OCI-LY1 (cell line): ENCODE measurements around the gene ZNF33A.

ENCODE experiments used
- H2AFZ ChIP-seq: fragments of 200-600 bp; sonication (generic), shearing (Covaris generic); 2 replicates; pipeline ENCODE4 v1.6.0; 2014; ENCODE audit warnings: antibody characterized with exemption, mild to moderate bottlenecking, low read length
- H3F3A ChIP-seq: fragments of 200-600 bp; sonication (generic), shearing (Covaris generic); 2 replicates; pipeline ENCODE4 v1.6.0; 2014; ENCODE audit warnings: mild to moderate bottlenecking, antibody characterized with exemption, low read length, moderate library complexity; ENCODE audit not compliant: insufficient read depth
- H3K27ac ChIP-seq: fragments of 200-600 bp; sonication (generic); 2 replicates; pipeline ENCODE4 v1.5.1; 2014; ENCODE audit warnings: low read length, mixed run types, mild to moderate bottlenecking, low read depth; ENCODE audit not compliant: poor library complexity, severe bottlenecking
- H3K27me3 ChIP-seq: fragments of 200-600 bp; sonication (generic); 2 replicates; pipeline ENCODE4 v1.6.0; 2014; ENCODE audit warnings: antibody characterized with exemption, mild to moderate bottlenecking, low read length, moderate library complexity; ENCODE audit not compliant: insufficient read depth
- H3K36me3 ChIP-seq: fragments of 200-600 bp; sonication (generic); 2 replicates; pipeline ENCODE4 v1.6.1; 2014; ENCODE audit warnings: mild to moderate bottlenecking, antibody characterized with exemption, low read length, moderate library complexity, mixed read lengths; ENCODE audit not compliant: insufficient read depth
- H3K4me1 ChIP-seq: fragments of 200-600 bp; sonication (generic); 2 replicates; pipeline ENCODE4 v1.5.1; 2014; ENCODE audit warnings: mild to moderate bottlenecking, low read length, moderate library complexity; ENCODE audit not compliant: insufficient read depth, severe bottlenecking
- H3K4me2 ChIP-seq: fragments of 200-600 bp; sonication (generic), shearing (Covaris generic); 2 replicates; pipeline ENCODE4 v1.6.1; 2014; ENCODE audit warnings: low read length
- H3K4me3 ChIP-seq: fragments of 200-600 bp; sonication (generic); 2 replicates; pipeline ENCODE4 v1.5.1; 2014; ENCODE audit warnings: low read length, low read depth, mild to moderate bottlenecking, mixed read lengths; ENCODE audit not compliant: poor library complexity, severe bottlenecking
- H3K79me2 ChIP-seq: fragments of 200-600 bp; shearing (Covaris generic); 2 replicates; pipeline ENCODE4 v1.6.1; 2016; ENCODE audit warnings: mixed run types, low read length, mixed read lengths; ENCODE audit not compliant: insufficient read depth
- H3K9ac ChIP-seq: fragments of 200-600 bp; sonication (generic), shearing (Covaris generic); 2 replicates; pipeline ENCODE4 v1.6.1; 2014; ENCODE audit warnings: mild to moderate bottlenecking, low read length, mixed read lengths
- H3K9me2 ChIP-seq: fragments of 200-600 bp; sonication (generic), shearing (Covaris generic); 2 replicates; pipeline ENCODE4 v1.6.1; 2014; ENCODE audit warnings: low read depth, mild to moderate bottlenecking, low read length, mixed read lengths
- H3K9me3 ChIP-seq: fragments of 200-600 bp; shearing (Covaris generic); 2 replicates; pipeline ENCODE4 v1.6.1; 2014; ENCODE audit warnings: low read length, mixed read lengths
- H4K20me1 ChIP-seq: fragments of 200-600 bp; sonication (generic), shearing (Covaris generic); 2 replicates; pipeline ENCODE4 v1.6.0; 2016; ENCODE audit warnings: mild to moderate bottlenecking, low read length; ENCODE audit not compliant: insufficient read depth
- EZH2 ChIP-seq: fragments of 200-600 bp; sonication (generic), shearing (Covaris generic); IDR thresholded peaks from 2 replicates; pipeline ENCODE4 v1.8.0; 2017; ENCODE audit warnings: borderline replicate concordance, mixed run types, mild to moderate bottlenecking, antibody characterized with exemption, low read length, moderate library complexity, mixed read lengths
- TF ChIP-seq, protein P1 (sequence below): fragments of 200-600 bp; sonication (generic), shearing (Covaris generic); IDR thresholded peaks from 2 replicates; pipeline ENCODE4 v1.5.1; 2017; ENCODE audit warnings: mild to moderate bottlenecking, antibody characterized with exemption, low read length, moderate library complexity, mixed read lengths

Gene ZNF33A

DNA sequence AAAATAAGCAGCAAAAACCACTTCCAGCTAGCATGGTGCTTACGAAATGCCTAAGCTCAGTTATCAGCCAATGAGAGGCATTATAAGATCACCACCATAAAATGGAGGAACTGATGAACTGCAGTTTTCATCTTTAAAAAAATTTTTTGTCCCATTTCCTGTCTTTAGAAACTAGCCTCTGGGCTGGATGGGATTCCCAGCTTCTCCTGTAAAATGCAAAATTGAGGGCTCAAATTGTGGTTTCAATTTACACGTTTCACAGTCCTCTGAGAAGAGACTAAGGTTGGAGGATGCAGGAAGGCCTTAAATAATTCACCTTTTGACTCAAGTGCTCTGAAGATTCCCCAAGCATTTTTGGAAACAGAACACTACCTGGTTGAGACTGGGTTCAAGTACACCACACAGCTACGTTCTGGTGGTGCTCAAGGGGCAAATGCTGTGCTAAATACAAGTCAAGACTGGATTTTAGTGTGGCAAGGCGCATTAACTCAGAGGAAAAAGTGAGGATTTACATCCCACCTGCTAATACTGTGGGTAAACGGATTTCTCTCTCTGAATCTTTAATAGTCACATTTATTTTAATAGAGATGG, 35.0 kb upstream of the ZNF33A start:
- H3K4me2 ChIP-seq = peak overlapping the region; percentile 74
- peaks cover 3% of the 10 kb centered on the region; the same call in 1 of the 2 replicates for H3K9me3 ChIP-seq
- H3K36me3 ChIP-seq = no peaks in the 10 kb centered on the region
- H4K20me1 ChIP-seq = no peaks in the 10 kb centered on the region
- no peaks in the 10 kb centered on the region; the same call in 1 of the 2 replicates for H3F3A ChIP-seq
- H2AFZ ChIP-seq = peak overlapping the region; percentile 39
- no peaks in the 10 kb centered on the region for H3K79me2 ChIP-seq
- H3K9me2 ChIP-seq = no peaks in the 10 kb centered on the region
- TF ChIP-seq, protein P1, sequence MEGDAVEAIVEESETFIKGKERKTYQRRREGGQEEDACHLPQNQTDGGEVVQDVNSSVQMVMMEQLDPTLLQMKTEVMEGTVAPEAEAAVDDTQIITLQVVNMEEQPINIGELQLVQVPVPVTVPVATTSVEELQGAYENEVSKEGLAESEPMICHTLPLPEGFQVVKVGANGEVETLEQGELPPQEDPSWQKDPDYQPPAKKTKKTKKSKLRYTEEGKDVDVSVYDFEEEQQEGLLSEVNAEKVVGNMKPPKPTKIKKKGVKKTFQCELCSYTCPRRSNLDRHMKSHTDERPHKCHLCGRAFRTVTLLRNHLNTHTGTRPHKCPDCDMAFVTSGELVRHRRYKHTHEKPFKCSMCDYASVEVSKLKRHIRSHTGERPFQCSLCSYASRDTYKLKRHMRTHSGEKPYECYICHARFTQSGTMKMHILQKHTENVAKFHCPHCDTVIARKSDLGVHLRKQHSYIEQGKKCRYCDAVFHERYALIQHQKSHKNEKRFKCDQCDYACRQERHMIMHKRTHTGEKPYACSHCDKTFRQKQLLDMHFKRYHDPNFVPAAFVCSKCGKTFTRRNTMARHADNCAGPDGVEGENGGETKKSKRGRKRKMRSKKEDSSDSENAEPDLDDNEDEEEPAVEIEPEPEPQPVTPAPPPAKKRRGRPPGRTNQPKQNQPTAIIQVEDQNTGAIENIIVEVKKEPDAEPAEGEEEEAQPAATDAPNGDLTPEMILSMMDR = no peak
- TF ChIP-seq EZH2 = no peak
- H3K27me3 ChIP-seq = no peaks in the 10 kb centered on the region
- H3K27ac ChIP-seq = peak overlapping the region; percentile 37
- peaks cover 13% of the 10 kb centered on the region for H3K4me1 ChIP-seq
- H3K4me3 ChIP-seq = peak overlapping the region; percentile 75
- peak overlapping the region; percentile 76 for H3K9ac ChIP-seq

DNA sequence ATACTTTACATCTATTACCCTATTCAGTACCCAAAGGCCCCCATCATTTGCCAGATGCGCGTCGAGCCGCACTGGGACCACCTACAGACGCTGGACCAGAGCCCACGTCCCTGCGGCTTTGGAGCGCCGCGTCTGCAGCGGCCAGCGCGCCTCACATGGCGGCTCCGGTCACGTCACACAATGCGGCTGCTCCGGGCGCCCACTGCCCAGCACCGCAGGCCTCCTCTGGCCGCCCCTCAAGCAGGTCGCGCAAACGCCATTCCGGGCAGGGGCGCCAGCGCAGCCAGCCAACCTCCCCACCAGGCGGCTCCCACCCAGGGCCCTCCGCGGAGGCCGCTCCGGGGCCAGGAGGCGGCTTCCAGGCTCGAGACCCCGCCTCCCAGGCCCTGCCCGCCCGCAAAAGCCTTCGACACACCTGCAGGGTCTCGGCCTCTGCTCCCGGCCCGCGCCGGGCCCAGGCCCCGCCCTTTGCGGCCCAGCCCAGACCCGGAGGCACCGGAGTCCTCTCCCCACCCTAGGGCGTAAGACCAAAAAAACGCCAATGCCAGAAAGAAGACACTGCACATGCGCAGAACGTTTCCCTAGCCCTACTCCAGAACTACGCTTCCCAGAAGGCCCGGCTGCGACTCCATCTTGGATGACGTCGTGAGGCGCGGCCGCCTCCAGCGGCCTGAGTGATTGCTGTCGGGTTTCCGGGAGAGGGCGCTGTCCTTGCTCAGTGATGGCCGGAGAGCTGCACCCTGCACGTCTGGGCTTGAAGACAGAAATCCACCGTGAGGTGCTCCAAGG, 34.2 kb upstream of the ZNF33A start, which contains the start of gene ZNF25:
Gene ZNF25 (minus strand): TSS at position 557 of the 789 bp plus-strand sequence. CDS start 4,925 bp downstream, outside the sequence.
- Histone ChIP-seq H3K27ac (peak within 1 kb of the TSS; percentile 37), H3K9ac (peak within 1 kb of the TSS; percentile 76), H3K27me3 (no peaks in the 10 kb centered on the region), H3K9me2 (no peaks in the 10 kb centered on the region), H3K4me2 (peak within 1 kb of the TSS; percentile 92), H3K79me2 (no peaks in the 10 kb centered on the region), H3K36me3 (no peaks in the 10 kb centered on the region), H2AFZ (peak within 1 kb of the TSS; percentile 97), H4K20me1 (no peaks in the 10 kb centered on the region), H3K4me3 (peak within 1 kb of the TSS; percentile 75), H3K9me3 (peaks cover 3% of the 10 kb centered on the region; the same call in 1 of the 2 replicates), H3K4me1 (peaks cover 13% of the 10 kb centered on the region), H3F3A (no peaks in the 10 kb centered on the region; the same call in 1 of the 2 replicates)
- TF ChIP-seq, protein P1 = peak; percentile 90
- no peak for TF ChIP-seq EZH2

DNA sequence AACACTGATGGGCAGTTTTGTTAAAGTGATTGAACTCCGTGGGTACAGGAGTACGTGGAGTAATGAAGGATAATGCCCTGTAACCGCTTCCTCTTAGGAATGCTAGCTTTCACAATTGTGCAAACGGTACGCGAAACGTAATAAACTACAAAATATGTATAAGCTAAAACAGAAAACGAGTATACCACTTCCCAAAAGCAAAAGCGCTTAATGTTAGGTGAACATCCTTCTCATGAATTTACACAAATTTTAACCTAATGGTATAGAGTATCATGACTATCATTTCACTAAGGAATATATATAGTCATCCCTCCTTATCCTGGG, 33.6 kb upstream of the ZNF33A start:
- Histone ChIP-seq H3K79me2 (no peaks in the 10 kb centered on the region), H4K20me1 (no peaks in the 10 kb centered on the region), H3K27ac (no peak overlapping the region), H3K4me3 (peak overlapping the region; percentile 60), H3K4me1 (peaks cover 13% of the 10 kb centered on the region), H3K9me3 (peaks cover 3% of the 10 kb centered on the region; the same call in 1 of the 2 replicates), H3K4me2 (peak overlapping the region; percentile 92), H3K9ac (peak overlapping the region; percentile 67), H3F3A (no peaks in the 10 kb centered on the region), H3K9me2 (no peaks in the 10 kb centered on the region), H3K27me3 (no peaks in the 10 kb centered on the region), H2AFZ (peak overlapping the region; percentile 97), H3K36me3 (no peaks in the 10 kb centered on the region)
- TF ChIP-seq, protein P1 = no peak; the same call in 1 of the 2 replicates
- TF ChIP-seq EZH2 = no peak
